HG02610 (cell line): Measurements from ENCODE around the gene CHSY1.

Source experiments
- ATAC-seq: cut with Tn5 transposase; IDR thresholded peaks from one replicate; pipeline ENCODE4 v1.9.1; 2021; ENCODE audit warnings: mild to moderate bottlenecking, moderate library complexity; ENCODE audit not compliant: unreplicated experiment

The CHSY1 gene

DNA sequence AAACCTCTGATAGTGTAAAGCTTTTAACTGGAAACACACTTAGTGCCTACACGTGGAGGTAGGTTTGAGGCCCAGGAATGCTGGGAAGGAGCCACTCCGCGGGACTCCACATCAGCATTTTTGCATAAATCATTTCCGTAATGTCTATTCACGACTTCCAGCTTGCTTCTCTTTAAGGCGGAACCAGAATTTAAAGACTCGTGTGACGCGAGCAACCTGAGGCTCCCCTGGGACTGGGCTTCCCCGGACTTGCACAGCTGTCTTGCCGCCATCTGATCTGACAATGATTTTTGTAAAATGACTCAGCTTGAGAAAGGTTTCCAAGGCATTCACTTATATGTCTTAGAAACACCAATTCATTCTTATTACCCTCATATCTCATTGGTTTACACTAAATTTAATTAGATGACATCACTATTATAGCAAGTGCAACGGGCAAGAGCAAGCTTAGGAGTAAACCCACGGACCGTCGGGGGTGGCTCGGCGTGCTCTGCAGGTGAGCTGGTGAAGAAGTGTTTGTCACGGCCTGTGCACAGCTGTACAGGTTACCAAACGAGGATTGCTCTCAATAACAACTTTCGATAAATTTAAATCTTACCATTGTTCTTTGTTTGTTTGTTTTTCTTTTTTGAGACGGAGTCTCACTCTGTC is 95.2 kb downstream of the CHSY1 start:
- peak; percentile 72 for ATAC-seq

DNA sequence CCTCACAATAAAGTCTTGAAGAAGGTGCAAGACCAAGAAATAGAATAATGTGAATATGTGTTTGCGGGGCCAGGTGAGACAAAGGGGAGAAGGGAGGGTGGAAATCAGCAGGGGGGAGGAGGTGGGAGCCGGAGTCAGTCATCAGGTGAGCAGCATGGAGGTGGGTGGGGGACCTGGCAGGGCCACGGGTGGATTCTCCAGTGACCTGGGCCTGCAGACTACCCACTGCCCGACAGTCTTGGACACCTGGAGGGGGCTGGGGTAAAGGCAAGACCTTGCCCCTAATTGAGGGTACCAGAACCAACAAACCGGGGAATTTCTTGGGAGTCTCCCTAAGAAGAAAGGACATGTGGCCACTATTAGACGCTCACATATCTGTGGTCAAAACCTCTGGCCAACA is 95.8 kb downstream of the CHSY1 start:
- no peak for ATAC-seq

DNA sequence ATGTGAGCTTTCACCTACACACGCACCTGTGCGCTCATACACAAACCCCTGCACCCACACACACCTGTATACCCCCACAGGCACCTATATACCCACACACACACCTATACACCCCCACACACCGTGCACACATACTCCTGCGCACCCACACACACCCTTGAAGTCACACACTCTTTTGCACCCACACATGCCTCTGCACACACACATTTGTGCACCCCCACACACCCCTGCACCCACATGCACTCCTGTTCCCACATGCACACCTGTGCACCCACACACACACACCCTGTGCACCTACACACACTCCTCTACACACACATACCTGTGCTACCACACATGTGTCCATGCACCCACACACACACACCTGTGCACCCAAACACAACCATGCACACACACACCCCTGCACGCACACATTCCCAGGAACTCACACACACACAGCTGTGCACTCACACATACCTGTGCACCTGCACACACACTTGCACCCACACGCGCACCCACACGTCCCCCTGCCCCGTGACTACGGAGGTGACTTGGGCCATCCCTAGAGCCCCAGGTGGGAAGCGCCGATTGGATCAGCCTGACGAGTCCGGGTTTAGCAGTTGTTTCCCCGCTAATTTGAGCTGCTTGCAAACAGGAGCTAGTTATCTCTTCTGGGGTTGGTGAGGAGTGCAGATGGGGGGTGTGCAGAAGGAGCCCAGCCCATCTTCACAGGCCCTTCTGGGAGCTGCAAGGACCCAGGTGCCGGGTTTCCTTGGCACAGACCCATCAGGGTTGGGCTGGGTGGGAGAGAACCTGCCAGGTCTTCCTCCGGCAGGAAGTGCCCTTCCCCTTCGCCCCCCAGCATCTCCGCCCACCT is 97.8 kb downstream of the CHSY1 start:
- no peak for ATAC-seq

DNA sequence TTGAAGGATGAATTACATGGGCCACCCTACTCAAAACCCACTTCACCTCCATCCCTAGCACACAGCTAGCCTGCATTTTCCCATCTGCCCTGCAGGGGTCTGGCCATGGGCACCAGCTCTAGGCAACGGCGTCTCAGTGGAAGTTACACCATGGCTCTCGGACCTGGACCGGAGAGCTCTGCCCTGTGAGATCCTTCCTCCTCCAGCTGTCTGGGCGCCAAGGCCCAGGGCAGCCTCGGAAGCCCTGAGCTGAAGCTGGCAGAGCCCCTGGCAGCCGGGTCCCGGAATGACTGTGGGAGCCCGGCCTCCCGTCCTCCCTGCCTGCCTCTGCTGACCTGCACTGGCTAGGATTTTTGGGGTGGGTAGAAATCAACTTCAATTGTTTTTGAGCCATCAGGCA is 98.9 kb downstream of the CHSY1 start:
- no peak for ATAC-seq

DNA sequence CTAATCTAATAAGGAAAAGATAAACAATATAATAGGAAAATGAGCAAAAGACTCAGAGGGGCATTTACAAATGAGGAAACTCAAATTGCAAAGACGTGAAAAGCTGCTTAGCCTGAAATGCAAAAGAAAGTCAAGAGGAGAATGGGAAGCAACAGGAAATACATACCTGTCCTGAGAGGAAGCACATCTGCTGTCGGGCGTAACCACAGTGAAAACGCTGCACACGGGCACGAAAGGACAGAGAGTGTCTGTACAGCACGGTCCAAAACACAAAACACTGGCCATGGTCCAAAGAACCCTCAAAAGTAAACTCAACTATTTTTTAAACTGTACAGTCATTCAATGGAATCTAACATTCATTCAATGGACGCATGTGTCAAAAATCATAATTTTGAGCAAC is 100.6 kb downstream of the CHSY1 start:
- ATAC-seq, result no peak

DNA sequence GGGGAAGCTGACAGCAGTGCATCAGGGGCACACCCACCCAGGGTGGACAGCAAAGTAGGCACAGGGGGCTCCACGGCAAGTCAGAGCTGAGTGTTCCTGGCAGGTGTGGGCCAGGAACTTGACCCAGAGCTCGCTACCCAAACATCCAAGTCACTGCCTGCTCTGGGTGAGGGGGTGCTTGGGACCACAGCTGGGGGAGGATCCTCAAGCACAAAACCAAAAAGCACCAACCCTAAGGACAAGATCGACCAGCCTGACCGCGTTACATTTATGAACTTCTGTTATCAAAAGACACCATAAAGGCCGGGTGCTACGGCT is 101.2 kb downstream of the CHSY1 start:
- ATAC-seq, result no peak

DNA sequence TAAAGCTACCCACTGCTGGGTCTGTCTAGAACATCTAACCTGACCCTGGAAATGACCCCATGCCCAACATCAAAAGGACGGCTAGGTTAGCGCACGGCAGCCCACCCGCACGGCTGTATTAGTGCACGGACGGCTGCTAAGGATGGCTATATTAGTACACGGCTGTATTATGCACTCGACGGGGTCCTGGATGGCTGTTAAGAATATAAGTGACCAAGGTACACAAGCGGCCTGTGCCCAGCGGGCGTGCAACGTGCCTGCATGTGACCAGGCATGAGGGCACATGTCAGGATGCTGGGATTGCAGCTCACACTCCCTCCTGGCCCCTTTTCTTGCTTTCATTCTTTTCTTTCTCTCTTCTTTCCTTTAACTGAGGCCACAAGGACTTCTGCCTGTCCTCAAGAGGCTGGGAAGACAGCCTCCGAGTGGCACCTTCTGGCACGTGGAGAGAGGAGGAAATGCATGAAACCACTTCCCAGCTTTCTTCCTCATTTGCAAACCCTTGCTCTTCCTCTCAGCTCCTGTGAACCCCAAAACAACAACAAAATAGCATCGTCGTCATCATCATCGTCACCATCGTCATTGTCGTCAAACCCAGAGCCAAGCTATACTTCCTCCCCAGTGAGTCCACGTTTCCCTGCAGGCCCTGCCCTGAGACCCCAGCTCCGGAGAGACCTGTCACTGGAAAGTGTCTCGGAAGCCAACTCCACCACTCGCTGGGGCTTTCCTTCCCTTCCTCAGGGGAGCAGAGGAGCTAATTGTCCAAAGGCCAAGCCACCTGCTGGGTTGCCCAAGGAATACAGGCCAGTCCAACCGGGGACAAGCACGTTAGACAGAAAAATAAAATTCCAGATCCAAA is 101.8 kb downstream of the CHSY1 start:
- no peak for ATAC-seq

DNA sequence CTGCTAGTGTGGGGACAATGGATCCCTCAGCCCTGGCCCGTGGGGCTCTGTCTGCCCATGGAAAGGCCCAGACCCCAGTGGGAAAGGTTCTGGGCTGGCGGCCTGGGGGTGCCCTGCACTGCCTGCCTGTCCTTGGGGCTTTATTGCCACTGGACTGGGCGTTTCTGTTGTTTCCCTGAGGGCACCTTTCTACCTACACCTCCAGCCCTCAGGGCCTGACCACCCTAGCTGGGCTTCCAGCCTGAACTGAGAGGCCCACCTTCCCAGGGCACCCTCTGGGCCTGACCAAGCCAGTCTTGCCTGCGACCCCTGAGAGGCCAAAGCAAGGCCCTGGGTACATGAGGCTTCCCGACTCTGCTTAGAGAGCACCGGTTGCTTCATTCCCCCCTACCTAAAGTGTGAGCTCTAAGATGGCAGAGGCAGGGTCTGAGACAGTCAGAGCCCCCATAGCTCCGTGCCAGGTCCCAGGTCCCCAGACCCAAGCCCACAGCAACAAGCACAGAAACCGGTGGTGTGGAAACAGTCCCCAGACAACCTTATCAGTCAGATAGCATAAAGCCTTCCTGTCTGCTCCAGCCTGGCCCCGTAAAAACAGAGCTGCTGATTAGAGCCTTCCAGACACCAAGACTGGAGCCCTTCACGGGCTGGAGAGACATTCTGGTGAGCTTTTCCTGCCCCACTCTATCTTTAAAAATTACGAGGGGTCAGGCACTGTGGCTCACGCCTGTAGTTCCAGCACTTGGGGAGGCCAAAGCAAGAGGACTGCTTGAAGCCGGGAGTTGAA is 102.8 kb downstream of the CHSY1 start:
- no peak for ATAC-seq

DNA sequence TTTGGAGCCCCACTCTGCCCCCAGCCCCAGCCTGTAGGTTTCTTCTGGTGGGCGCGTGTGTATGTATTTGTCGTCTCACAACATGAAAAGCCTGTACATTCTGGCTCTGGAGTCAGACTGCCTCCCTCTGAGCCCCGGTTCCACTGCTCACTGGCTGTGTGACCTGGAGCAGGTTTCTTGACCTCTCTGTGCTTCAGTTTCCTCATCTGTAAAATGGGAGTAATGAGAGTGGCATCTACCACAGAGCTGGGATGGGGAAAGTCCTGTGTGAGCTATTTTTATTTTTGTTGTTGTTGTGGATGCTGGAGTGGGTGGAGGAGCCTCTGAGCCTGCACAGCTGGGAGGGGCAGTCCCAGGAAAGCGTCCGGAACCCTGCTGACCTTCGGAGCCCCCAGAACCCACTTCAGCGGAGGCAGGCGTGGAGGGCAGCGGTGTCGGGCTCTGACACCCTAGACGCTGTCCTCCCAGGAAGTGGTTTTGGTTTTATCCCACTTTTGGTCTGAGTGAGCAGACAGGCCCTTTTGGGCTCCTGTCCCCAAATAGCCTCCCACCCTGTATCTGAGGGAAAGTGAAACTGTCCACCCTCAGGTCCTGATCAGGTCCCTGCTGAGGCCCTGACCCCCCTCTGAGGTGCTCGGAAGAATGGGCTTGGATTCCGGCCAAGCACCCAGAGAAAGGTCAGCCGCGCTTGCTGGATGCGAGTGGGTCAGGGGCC is 103.5 kb downstream of the CHSY1 start:
- no peak for ATAC-seq

DNA sequence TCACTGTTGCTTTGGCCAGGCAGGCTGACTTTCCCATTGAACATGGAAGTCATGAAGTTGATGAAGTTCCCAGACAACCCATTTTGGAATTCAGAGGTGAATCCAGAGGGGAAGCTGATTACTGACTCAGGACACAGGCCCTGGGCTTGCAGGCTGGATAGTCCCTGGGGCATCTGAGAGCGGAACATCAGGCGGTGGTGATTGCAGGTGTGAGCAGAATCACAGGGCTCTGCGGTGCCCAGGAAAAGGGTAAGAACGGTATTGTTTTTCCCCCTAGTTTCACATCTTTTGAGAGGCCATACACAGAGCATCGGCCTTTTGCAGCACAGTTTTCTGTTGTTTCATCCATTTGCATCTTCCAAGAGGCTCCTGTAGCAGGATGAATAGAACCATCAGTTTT is 104.7 kb downstream of the CHSY1 start:
- no peak for ATAC-seq

DNA sequence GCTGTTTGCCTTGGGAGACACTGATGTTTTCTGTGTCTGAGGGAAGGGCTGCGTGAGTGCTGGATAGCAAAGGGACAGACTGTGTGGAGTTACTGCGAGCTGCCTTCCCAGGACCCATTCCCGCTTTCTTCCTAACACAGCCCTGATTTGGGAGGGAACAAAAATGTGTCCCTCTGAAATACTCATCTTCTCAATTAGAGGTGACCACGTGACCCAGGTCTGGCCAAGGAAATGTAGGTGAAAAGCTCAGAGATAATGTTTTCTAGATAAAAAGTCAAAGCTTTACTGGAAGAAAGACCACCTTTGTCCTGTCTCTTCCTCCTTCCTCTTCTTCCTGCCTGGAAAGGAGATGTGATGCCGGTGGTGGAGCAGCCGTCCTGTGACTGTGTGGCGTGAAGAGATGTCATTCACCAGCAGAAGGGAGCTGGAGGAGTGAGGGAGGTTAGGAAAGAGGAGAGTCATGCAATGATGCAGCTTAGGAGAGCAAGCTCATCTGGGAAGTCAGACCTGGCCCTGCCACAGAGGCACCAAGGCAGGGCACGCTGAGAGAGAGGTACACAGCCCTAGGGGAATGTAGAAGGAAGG is 105.6 kb downstream of the CHSY1 start:
- ATAC-seq, result no peak

DNA sequence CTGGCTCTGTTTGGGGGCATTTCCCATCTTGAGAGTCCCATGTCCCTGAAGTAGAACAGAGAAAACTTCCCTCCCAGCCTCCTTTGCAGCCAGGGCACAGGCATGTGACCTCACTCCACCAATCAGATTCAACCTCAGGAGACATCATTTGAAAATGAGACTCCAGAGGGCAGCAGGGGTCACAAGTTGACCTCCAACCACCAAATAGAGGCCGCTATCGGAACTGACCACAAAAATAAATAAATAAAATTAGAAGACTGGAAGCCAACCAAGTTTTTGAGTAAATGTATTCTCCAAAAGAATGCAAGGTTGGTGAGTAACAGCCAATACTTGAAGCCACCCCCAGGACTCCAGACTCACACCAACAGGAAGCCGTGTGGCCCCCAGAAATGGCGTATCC is 106.5 kb downstream of the CHSY1 start:
- no peak for ATAC-seq

DNA sequence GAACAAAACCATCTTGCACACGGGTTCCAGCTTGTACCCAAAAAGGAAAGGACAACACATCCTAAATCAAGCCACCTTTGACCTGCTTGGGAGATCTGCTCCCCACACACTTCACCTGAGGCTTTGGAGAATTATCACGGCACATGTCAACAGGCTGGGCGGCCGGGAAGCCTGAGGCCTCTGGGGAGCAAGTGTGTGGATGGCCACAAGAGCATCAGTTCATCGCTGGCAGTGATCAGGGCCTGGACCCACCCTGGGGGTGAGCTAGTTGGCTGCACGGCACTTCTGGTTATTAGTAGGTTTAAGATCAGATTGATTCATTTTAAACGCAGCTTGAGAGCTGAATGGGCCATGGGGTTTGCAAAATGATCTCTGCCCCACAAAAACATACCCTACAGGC is 108.5 kb downstream of the CHSY1 start:
- ATAC-seq, result no peak

DNA sequence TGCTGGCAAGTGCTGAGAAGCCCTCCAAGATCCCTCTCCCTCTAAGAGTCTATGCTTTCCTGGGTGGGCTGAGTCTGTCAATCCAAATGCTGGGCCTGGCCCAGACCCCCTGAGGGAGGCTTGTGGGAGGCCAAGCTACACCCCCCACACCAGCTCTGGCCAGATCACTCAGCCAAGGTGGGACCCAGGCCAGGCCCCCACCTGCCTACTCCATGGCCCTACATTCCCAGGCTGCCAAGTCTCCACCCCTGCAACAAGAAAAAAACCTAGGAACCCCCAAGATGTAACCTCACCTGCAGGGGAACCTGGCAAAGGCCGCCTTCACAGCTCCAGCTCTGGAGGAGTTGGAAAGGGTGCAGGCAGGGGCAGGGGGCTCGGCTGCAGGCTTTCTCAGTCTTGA is 109.1 kb downstream of the CHSY1 start:
- ATAC-seq, result no peak

DNA sequence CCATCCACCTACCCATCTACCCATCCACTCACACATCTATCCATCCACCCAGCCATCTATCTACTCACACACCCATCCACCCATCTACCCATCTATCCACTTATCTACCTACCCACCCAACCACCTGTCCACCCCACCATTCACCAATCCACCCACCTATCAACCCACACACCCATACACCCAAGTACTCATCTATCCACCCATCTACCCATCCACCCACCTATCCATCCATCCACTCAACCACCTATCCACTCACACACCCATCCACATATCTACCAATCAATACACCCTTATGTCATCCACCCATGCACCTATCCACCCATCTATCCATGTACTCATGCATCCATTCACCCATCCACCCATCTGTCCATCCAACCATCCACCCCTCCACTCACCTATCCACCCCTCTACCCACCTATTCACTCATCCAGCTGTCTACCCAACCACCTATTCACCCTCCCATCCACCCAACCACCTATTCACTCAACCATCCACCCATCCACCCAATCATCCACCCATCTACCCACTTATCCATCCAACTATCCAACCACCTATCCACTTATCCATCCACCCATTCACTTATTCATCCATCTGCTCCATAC is 109.8 kb downstream of the CHSY1 start:
- ATAC-seq, result no peak

DNA sequence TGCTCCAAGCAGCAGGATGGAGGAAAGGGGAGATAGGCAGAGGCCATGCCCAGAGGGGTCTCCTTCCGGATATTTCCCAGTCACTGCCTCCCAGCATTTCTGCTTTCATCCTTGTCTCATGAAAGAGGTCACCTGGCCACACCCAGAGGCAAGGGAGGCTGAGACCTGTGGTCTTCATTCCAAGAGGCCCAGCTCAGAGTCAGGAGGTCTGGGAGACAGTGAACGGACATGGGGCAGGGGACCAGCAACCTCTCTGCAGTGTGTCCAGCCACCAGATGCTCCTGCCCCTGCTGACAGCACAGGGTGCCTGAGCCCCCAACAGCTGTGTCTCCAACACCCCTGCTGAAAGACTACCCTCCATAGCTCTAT is 111.2 kb downstream of the CHSY1 start:
- no peak for ATAC-seq

DNA sequence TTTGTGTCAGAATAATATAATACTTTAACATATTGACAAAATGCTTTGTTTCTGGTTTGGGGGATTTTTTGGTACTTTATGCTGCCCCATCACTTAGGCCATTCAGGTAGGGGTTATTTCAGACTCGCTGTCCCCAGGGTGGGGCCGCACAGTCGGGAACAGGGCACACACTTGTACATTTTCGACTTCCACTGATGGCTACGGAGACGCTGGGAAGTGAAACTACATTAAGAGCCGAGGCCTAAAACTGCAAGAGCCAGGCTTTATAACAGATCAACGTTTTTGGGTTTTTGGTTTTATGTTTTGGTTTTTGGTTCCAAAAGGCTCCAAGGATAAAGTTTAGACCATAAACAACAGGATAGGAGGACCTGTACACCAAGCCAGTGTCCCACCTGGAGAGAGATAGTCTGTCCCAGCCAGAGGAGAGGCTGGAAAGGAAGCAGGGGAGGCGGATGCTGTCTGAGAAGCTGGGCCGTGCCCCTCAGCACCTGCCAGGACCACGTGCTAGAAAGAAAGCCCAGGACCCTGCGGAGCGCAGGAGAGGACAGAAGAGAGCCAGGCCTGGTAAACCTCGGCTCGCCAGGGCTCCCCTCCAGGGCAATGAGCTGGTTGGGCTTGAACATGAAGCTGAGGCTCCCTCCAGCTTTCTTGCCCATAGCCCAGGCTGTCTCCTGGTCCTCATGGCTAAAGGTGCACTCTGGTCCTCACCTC is 111.7 kb downstream of the CHSY1 start:
- ATAC-seq, result no peak

DNA sequence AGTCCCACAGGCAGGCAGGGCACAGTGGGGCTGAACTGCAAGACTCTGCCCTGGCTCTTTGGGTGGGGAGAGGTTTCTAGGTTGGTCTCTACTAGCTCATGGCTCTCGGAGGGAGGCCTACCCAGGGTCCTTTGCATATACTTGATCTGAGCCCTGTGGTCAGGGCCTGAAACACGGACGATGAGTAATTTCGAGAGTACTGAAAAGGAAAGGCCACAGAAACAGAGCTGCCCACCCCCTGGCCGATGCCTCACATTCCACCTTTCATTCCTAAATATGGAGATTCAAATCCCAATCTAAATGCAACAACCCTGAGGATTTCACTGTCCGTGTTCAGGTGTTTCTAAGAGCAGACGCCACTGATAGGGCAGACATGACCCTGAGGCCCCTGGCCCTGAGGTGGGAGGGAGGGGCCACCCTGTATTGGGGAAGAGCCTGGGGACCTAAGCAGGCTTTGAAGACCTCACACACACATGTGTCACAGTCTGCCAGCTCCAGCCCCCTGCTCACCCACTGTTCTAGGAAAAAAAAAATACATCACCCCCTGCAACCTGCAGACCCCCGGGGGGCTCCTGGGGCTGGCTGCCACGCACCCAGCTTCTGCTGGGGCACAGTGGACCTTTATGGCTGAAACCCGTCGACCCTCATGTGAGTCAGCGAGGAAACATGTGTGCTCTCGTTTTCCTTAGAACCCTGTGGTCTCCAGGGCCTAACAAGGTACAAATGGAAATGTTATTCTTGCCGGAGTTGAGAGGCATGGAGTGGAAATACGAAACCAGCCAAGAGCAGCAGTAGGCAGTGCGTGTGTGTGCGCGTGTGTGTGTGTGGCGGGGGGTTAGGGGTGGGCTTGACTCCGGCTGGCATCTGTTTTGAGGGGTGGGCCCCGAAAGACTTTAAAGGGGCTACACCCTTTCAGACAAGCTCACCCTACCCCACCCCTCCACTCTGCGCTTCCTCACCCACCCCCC is 112.7 kb downstream of the CHSY1 start:
- ATAC-seq, result peak; percentile 48
